GM12865 (cell line): ENCODE data around the gene NKD1.

Source experiments
- DNase-seq: peaks from one replicate; pipeline ENCODE4 v3.0.0; 2010; ENCODE audit warnings: low read depth
- H3K4me3 ChIP-seq: 2 replicates; pipeline ENCODE4 v1.5.1; 2011; ENCODE audit warnings: mild to moderate bottlenecking, low read depth, low read length, control low read depth
- CTCF ChIP-seq: IDR thresholded peaks from 2 replicates; pipeline ENCODE4 v1.5.1; 2011; ENCODE audit warnings: low read length, control low read depth, low read depth, inconsistent platforms; ENCODE audit not compliant: insufficient read depth; ENCODE audit errors: missing control alignments

NKD1 gene, protein sequence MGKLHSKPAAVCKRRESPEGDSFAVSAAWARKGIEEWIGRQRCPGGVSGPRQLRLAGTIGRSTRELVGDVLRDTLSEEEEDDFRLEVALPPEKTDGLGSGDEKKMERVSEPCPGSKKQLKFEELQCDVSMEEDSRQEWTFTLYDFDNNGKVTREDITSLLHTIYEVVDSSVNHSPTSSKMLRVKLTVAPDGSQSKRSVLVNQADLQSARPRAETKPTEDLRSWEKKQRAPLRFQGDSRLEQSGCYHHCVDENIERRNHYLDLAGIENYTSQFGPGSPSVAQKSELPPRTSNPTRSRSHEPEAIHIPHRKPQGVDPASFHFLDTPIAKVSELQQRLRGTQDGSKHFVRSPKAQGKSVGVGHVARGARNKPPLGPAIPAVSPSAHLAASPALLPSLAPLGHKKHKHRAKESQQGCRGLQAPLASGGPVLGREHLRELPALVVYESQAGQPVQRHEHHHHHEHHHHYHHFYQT

GRCh38 chr16:50548125-50548908 is at the start of gene NKD1:
Gene NKD1 (plus strand): TSS chr16:50548396. CDS start chr16:50548554, 158 bp downstream.
- no peak for TF ChIP-seq CTCF
- DNase-seq = peak; percentile 68
- peak within 1 kb of the TSS; percentile 76 for H3K4me3 ChIP-seq

DNA sequence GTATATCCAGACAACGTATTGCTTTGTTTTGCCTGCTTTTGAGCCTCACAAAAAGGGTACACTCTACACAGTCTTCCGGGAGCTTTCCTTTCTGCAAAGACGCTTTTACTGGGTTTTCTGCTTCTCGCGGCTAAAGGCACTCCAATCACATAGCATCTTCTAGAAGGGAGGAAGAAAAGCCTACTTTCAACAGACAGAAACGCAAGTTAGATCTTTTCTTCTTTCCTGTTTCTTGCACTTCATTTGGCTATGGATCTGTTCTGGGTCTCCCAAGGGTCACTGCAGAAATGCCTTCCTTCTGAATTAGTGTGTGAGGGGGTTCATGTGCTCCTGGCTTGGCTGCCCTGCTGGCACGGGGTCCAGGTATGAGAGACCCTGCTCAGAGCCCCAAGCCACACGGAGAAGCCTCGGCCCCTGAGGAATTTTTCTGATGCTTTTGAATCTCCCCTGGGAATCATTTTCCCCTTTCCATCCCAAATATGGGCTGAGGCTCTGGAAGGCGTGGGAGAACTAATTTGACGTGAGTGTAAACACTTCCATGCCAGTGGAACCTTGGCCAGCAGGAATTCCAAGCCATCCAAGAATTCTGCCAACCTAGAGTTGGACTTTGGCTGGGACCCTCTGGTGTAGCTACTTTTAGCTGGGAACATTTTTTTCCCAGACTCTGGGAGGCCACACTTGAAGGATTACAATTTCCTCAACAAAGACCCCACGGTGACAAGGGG is 49.6 kb upstream of the NKD1 start:
- TF ChIP-seq CTCF = no peak
- DNase-seq = no peak
- H3K4me3 ChIP-seq = no peak overlapping the region

DNA sequence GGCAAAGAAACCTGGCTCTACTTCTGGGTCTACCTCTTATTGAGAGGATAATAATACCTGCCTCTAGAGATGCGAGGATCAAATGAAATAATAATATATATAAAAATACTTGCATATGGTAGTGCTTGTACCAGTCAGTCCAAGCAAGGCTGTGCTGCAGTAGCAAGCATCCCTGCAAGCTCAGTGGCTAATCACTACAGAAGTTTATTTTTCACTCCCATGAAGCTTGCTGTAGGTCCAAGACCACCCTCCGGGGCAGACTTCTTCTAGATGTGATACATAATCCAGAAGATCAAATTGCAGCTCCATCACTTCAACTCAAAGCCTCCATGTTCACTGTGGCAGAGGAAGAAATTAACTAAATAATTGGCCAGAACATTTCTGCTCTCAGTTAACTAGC is 48.9 kb upstream of the NKD1 start:
- DNase-seq = no peak
- TF ChIP-seq CTCF = no peak

DNA sequence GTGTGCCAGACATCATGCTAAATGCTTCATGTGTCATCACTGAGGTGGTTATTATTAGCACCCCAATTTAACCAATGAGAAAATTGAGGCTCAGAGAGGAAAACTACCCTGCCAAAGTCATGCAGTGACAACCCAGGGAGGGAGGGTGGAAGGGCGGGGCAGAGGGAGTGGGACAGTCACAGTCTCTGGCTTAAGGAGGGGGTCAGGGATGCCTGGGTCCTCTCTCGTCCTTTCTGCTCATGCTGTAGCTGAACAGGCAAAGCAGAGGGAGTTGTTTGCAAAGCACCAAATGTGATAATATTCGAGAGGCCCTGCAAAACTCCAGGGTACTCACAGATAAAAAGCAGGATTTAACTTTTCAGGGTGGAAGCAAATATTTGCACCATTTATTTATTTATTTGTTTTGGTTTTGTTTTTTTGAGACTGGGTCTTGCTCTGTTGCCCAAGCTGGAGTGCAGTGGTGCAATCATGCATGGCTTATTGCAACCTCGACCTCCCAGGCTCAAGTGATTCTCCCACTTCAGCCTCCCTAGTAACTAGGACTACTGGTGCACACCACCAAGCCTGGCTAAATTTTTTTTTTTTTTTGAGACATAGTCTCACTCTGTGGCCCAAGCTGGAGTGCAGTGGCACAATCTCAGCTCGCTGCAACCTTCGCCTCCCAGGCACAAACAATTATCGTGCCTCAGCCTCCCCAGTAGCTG is 47.9 kb upstream of the NKD1 start:
- no peak overlapping the region for H3K4me3 ChIP-seq
- DNase-seq = no peak
- TF ChIP-seq CTCF = no peak

More for the DNA sequence above, 48.9 kb upstream of the NKD1 start:
- H3K4me3 ChIP-seq = no peak overlapping the region

DNA sequence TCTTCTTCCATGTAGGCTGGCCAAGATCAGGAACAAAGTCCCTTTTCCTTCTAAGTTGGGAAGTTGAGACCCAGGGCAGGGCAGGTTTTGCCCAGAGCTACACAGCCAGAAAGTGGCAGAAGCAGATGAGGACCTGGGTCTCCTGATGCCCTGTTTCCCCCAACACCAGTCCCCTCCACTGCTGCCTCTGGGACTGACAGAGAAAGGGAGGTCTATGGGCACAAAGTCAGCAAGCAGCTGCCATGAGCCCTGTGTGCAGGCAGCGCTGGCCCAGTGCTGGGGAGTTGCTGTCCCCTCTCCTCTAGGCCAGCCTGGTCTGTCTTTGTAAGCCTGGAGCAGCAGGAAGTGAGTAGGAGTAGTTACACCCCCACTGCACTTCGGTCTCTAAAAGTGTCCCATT is 46.9 kb upstream of the NKD1 start:
- no peak for DNase-seq
- H3K4me3 ChIP-seq = no peak overlapping the region

More for the DNA sequence above, 46.9 kb upstream of the NKD1 start:
- TF ChIP-seq CTCF = no peak
